Stimulated activated CD8-positive, alpha-beta memory T cell treated with anti-CD3 and anti-CD28 coated beads, Interleukin-7, amount 100 ng/mL, for 24 hours (primary cell): ENCODE results near the gene TESK2.
"Not testable (repeated sequence)": the region's sequence is repeated elsewhere in the genome, so short reads cannot be mapped to it uniquely, and the experiment has no call there.

ENCODE experiments used
- DNase-seq: peaks from one replicate; pipeline ENCODE4 v3.0.0-alpha.2; 2020; ENCODE audit warnings: low read depth

Gene TESK2

DNA sequence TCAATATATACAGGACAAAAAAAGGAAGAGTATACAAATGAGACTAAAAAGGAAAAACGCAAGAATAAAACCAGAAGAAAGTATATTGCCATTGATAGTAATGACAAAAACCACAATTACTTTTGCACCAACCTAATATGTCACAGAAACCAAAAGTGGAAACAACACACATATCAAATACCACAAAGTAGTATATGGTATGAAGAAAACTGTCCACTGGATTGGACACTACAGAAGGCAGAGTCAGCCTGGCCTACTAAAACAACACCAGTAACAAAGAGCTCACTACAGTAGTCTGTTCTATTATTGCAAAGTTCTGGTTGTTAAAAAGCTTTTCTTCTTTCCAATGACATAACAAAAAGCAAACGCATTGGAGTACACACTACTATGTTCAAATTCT is 17.7 kb downstream of the TESK2 start:
- DNase-seq: no peak

DNA sequence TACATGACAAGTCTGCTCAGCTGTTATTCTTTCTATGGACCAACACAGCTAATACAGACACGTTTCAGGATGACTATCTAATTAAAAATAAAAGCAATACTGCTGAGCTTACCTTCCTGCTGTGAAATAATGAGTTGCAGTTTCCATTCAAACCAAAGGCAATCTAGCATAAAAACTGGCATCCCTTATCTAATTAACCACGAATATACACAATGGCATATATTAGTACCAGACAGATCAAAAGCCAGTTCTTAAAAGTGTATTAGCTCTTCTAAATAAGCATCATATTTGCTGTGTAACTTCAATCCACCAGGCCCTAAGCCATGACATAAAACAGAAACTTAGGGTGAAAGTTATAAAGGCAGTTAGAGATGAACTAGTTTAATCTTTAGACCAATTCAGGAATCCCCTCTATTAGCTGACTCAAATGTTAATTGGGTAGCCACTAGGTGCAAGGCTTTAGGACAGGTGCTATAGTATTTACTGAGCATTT is 20.6 kb downstream of the TESK2 start:
- no peak for DNase-seq

DNA sequence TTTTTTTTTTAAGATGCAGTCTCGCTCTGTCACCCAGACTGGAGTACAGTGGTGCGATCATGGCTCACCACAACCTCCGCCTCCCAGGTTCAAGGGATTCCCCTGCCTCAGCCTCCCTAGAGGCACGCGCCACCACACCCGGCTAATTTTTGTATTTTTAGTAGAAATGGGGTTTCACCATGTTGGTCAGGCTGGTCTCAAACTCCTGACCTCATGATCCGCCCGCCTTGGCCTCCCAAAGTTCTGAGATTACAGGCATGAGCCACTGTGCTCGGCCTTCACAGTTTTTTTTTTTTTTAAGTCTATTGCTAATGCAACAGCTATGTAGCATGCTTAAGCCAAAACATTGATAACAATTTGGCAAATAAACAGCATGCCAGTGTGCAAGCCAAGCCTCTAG is 23.6 kb downstream of the TESK2 start:
- DNase-seq: not testable (repeated sequence)

DNA sequence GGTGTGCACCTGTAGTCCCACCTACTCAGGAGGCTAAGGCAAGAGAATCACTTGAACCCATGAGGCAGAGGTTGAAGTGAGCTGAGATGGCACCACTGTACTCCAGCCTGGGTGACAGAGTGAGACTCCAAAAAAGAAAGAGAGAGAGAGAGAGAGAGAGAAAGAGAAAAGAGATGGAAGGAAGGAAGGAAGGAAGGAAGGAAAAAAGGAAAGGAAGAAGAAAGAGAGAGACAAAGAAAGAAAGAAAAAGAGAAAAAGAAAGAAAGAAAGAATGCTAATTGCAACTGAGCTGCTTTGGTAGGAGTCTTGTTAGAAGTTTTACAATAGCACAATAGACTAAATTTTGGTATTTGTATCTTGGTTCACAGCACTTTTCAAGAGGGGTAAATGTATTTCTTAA is 25.7 kb downstream of the TESK2 start:
- no peak for DNase-seq

DNA sequence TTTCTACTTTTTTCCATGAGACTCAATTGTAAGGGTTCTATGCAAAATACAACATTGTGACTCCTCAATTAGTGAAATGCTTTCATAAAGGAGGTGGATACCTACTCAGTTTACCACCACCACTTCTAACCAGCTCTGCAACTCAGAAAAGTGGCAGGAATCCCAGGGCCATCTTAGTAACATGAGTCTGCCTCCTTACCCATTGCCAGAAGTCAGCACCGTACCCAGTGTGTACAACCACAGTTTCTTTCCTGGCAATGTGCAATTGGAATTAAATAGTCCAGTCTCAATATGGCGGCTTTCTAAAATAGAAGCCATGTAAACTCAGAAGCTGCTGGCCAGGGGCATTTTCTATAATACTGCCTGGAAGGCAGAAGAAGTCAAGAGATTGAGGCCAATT is 32.1 kb downstream of the TESK2 start:
- no peak for DNase-seq

DNA sequence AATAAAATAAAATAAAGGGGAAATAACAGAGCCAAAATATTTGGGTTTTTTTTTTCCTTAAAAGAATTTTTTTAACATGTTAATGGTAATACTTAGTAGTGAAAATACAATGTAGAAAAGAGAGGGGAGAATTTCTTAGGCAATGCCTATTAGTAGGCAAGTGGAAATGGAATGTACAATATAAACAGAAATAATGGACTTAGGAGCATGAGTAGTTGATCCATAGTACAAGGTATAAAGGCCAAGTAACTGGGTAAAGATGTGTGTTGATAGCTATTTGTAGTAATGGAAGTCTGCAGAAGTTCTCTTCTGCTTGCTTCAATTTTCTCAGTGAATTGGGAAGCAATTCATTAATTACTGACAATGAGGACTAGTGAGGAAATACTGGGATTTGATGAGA is 34.4 kb downstream of the TESK2 start:
- DNase-seq: no peak

DNA sequence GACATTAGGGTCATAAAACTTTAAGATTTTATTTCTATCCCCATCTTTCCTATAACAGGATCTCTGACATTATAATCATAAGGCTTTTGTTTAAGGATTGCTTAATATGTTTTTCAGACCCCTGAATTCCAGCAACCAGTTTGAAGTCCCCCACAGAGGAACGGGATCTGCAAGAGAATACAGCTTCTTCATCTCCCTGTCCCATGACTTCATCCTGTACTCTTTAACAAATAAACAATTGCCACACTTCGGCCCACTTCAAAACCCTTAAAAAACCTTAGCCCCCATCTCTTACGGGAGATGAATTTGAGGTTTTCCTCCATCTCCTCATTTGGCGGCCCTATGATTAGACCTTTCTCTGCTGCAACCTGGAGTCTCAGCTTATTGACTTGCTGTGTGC is 35.8 kb downstream of the TESK2 start:
- DNase-seq: no peak

DNA sequence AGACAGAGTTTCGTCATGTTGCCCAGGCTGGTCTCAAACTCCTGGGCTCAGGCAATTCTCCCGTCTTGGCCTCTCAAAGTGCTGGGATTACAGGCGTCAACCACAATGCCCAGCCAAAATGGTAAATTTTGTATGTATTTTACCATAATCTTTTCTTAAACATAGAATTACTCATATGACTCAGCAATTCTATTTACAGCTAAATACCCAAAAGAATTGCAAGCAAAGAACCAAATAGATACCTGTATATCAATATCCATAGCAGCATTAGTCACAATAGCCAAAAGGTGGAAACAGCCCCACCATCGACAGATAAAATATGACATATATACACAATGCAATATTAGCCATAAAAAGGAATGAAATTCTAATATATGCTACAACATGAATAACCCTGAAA is 36.5 kb downstream of the TESK2 start:
- no peak for DNase-seq

DNA sequence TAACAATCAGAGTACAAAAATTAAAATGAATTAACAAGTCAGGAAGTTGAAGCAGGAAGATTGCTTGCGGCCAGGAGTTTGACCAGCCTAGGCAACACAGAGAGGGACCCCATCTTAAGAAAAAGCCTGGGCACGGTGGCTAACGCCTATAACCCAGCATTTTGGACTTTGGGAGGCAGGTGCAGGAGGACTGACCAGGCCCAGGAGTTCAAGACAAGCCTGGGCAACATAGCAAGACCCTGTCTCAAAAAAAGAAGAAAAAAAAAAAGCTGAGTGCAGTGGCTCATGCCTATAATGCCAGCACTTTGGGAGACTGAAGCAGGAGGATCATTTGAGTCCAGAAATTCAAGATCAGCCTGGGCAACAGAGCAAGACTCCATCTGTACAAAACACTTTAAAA is 38.5 kb downstream of the TESK2 start:
- DNase-seq: no peak

DNA sequence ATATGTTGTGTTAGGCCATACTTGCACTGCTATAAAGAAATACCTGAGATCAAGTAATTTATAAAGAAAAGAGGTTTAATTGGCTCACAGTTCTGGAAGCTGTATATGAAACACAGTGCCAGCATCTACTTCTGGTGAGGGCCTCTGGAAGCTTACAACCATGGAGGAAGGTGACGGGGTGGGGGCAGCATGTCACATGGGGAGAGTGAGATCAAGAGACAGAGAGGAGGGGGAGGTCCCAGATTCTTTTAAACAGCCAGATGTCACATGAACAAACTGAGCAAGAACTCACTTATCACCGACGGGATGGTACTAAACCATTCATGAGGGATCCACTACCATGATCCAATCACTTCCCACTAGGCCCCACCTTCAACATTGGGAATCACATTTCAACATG is 42.6 kb downstream of the TESK2 start:
- no peak for DNase-seq

DNA sequence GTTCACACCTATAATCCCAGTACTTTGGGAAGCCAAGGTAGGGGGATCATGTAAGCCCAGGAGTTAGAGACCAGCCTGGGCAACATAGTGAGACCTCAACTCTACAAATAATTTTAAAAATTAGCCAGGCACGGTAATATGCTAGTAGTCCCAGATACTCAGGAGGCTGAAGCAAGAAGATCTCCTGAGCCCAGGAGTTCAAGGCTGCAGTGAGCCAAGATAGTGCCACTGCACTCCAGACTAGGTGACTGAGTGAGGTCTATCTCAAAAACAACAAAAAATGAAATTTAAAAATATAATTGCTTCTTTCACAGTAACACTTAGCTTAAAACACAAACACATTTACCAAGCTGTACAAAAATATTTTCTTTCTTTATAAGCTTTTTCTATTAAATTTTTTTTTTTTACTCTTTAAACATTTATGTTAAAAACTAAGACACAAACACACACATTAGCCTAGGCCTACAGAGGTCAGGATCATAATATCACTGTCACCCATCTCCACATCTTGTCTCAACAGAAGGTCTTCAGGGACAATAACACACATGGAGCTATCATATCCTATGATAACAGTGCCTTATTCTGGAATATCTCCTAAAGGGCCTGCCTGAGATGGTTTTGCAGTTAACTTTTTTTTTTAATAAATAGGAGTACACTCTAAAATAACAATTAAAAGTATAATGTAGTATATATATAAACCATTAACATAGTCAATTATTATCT is 43.9 kb downstream of the TESK2 start:
- DNase-seq: no peak

DNA sequence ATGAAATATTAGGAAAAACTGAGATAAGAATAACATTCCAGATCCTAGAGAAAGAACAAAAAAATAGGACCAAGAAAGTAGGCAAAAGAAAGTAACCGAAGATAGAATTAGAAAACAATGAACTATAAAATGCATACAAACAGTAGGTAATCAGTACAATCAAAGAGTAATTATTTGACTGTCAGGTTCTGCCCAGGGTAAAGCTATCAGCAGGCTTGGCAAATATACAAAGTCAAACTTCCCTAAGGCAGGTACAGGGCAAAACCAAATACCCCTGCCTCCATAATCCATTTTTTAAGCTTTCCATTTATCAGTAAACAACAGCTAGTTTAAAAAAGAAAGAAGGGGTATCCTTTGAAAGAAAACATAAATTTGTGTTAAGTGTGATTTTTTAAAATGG is 44.4 kb downstream of the TESK2 start:
- DNase-seq: no peak

DNA sequence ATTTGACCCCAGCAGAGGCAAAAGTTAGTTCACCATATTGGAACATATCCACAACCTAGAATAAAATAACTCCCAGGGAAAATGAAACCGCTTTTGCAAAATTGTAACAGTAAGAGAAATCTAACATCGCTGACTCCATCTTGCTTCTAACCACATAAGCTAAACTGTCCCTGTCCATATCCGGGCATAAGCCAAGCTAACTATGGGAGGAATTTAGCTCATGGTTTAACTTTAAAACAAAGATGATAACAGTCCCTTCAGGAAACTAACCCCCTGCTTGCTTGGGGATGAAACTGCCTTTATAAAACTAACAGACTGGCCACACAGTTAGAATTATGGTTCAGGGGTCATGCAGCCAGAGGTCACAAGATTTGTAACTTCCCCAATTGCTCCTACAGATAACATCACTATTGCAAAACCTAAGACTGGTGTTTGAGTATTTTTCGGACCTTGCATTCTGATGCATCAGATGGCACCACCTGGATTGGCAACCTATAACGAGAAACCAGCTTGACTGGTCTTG is 46.3 kb downstream of the TESK2 start:
- no peak for DNase-seq

DNA sequence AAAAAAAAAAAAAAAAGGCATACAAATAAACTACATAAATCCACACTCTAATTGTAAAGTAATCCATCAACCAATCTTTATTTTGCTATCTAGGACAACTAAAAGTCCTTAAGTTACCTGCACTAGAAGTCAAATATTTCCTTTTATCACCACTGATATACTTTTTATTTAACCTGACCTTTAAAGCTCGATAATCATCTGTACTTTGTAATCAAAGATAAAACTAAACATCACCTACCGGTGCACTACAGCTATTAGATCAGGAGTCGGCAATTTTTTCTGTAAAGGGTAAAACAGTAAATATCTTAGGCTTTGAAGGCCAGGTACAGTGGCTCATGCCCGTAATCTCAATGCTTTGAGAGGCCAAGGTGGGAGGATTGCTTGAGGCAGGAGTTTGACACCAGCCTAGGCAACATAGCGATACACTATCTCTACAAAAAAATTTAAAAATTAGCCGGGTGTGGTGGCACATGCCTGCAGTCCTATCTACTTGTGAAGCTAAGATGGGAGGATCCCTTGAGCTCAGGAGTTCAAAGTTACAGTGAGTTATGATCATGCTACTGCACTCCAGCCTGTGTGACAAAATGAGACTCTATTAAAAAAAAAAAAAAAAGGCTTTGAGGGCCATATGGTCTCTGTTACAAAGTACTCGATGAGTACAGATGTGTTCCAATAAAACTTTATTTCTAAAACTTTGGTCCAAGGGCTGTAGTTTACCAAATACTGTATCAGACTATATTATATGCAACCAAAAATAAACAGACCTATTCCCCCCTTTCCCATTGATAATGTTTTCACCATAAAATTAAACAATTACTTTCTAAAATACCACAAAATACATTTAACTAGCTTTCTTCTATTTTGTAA is 47.1 kb downstream of the TESK2 start:
- DNase-seq: no peak

DNA sequence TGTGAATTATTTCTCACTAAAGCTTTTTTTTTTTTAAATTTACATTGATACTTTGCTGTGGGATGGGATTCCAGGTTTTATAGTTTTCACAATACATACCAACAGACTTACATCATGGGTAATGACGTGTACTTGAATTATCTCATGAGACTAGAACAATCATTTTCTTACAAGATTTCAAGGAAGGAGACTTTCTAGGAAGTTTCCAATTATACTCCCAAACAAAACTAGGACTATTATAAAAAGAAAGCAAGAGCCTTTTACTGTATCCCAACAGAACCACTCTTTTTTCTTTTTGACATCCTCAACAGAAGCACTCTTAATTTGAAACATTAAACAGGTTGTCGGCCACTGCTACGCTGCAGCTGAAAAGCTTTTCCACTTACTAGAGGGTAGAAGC is 48.7 kb downstream of the TESK2 start:
- no peak for DNase-seq

DNA sequence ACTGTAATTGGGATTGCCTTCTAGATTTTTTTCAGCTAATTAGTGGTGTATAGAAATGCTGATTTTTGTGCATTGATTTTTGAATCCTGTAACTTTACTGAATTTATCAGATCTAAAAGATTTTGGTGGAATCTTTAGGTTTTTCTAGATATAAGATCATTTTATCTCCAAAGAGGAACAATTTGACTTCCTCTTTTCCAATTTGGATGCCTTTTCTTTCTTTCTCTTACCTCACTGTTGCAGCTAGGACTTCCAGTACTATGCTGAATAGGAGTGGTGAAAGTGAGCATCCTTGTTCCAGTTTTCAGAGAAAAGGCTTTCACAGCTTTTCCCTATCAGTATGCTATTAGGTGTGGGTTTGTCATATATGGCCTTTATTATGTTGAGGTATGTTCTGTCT is 53.6 kb downstream of the TESK2 start:
- no peak for DNase-seq

DNA sequence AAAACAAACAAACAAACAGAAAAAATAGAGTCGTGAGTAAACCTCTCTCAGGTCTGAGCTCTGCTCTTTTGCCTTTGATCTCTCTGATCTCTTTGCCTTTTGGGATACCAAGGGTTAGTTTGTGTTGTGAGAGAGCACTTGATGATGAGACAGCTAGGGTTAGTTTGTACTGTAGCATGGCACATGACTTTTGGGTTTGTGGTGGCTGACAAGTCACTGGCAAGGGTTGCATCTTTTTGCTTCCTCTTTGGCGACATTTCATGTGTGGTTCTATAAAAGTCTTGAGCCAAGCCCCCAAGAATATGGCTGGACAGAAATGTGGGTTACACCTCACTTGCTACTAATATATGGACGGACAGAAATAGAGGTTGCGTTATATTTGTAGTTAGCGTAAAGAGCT is 60.5 kb downstream of the TESK2 start:
- DNase-seq: no peak

DNA sequence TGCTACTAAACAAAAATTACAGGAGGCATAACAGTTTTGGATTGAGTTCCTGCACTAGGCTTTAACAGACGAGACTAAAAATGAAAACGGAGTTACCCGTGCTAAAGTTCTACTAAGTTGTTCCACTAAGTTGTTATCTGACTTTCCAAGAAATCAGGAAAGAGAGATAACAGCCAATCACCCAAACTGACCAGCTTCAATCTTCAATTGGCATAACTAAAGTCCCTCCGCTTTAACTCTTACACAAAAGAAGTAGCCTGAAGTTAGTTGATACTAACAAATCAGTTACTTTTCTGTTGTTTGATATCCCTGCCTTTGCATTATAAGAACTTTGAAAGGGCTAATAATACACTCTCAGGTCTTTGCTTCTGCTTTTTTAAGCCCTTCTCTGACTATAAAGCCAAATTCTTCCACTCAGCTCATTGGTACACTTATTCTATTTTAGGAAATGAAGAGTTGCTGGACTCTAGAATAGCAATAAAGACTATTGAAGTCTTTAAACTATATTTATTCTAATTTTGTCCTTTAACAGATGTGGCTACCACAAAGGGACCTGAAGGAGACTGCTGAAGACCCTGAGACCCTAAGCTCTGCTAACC is 61.3 kb downstream of the TESK2 start:
- no peak for DNase-seq

DNA sequence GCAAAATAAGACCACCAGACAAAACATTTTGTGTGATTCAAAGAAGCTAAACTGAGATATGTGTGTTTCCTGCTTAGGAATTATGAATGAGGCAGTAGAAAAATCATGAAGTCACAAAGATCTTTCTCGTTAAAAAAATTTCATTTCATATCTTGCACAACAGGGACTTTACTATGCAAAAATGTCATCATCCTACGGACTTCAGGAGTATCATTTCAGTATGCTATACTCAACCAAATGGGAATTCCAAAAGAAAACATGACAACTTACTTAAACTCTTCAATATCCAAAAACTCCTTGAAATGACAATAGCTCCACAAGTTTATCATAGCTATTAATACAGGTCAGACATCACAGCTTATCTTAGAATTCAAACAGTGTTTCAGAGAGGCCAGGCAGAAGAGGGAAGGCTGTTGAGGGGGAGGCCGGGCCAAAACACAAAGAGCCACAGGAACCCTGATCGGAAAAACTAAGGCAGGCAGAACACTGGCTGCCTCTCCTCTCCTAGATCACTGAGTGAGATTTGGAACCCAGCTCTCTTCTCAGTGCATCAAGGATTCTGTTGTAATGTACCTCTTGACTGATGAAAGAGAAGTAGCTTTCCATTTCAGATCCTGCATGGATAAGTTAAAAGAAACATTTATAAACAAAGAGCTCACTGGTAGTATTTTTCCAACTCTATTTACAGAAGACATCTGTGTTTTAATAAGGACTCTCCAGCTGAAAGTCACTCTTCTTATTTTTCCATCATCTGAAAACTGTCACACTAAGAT is 66.9 kb downstream of the TESK2 start:
- DNase-seq: no peak

DNA sequence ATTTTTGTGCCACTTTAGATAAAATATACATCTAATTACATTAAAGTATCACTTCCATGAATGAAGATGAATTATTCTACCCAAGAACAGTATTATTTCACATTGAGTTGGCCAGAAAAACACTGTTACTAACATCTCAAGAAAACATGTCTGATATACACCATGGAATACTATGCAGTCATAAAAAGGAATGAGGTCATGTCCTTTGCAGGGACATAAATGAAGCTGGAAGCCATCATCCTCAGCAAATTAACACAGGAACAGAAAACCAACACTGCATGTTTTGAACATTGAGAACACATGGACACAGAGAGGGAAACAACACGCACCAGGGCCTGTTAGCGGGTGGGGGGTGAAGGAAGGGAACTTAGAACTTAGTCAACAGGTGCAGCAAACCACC is 69.0 kb downstream of the TESK2 start:
- no peak for DNase-seq

DNA sequence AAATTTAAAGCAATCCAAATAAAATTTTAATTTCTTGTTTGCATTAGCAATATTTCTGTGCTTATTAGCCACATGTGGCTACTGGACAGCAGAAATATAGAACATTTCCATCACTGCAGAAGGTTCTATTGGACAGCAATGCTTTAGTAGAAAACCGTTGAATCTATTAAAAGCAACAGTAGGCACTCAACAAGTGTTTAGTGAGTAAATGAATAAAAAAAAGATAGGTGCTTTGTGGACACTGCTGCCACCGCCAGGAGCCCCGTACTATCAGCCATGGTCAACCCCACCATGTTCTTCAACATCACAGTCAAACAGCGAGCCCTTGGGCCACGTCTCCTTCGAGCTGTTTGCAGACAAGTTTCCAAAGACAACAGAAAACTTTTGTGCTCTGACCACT is 76.2 kb downstream of the TESK2 start:
- DNase-seq: no peak

DNA sequence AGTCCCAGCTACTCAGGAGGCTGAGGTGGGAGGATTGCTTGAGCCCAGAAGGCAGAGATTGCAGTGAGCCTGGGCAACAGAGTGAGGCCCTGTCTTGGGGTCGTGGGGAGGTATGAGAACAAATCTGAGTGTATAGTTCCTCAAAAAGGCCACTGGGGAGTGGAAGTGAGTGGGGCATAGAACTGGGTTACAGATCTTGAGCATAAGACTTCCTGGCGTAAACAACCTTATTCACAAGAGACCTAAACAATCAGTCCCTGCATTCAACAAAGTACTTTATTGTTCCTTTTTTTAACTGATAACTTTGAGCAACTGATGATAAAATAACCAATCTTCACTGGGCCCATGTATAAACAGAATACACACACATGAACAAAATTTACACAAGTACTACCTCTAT is 78.1 kb downstream of the TESK2 start:
- DNase-seq: no peak
